Sigmoid colon (tissue), 4 donors: ENCODE data around the gene SH3GLB2.

Experiments
- CTCF ChIP-seq, 4 experiments: fragments of 450-650 bp in 3 of 4; fragments of 200-600 bp in 1 of 4; IDR thresholded peaks; one replicate each; pipeline ENCODE4 v1.5.1; 2016 to 2019; ENCODE audit warnings: antibody characterized with exemption in 4 of 4, mild to moderate bottlenecking in 3 of 4, moderate library complexity in 2 of 4
- POLR2A ChIP-seq, 2 donors: fragments of 450-650 bp; IDR thresholded peaks; one replicate each; pipeline ENCODE4 v1.6.1; 2016; ENCODE audit warnings: antibody characterized with exemption in 2 of 2, mild to moderate bottlenecking in 2 of 2, moderate library complexity in 2 of 2
- POLR2AphosphoS5 ChIP-seq, 4 donors: sonication (generic); formaldehyde crosslinking; IDR thresholded peaks; one replicate each; pipeline ENCODE4 v1.6.1; 2017; ENCODE audit warnings: antibody characterized with exemption in 4 of 4

GRCh38 chr9:129036241-129036922 is 8.3 kb upstream of the SH3GLB2 start, which contains the start of gene MIGA2:
- no peak for TF ChIP-seq CTCF (IDR thresholded peaks at IDR 0.05)
- peak; percentile 89 to 97 (median 96) for TF ChIP-seq POLR2AphosphoS5 (IDR thresholded peaks at IDR 0.05)
- TF ChIP-seq POLR2A (IDR thresholded peaks at IDR 0.05) = peak; percentile 91 to 94
